HG02840 (cell line): ENCODE results near the gene SLC7A6OS.

Experiments
- ATAC-seq: cut with Tn5 transposase; IDR thresholded peaks from one replicate; pipeline ENCODE4 v1.9.1; 2021; ENCODE audit warnings: mild to moderate bottlenecking, moderate library complexity, moderate number of reproducible peaks; ENCODE audit not compliant: unreplicated experiment, low FRiP score

The SLC7A6OS gene

DNA sequence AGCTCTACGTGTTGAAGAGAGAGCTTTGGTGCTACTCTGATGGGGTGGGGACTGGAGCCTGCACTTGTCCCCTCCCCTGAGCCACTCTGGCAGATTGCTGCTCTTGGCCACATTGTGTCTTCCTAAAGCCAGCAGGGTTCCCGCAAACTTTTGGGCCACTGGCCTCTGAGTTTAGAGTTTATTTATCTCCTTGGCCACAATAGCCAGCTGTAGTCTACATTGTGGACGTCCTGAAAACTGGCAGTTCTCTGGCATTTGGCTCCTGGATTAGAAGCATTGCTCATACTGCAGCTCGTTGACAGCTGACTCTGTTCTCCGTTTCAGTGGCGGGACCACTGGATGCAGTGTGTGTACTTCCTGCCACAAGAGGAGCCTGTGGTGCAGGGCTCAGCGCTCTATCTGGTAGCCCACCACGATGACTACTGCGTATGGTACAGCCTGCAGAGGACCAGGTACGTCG lies 34.6 kb upstream of the SLC7A6OS start:
- no peak for ATAC-seq

DNA sequence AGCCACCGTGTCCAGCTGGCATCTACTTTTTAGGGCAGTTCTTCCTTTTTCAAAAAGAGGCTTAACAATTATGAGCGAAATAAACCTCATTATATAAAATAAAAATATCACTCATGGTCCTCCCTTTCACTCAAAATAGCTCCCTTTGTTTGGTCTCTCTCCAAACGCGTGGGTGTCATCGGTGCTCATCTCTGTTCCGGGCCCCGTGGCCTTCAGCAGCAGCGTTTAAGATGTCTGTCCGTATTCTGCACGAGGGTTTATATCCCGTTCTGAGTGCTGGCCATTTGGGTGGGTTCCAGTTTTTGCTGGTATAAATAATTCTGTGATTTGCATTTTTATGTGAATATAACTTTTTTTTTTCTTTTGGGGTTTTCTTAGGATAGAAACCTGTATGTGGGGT lies 33.5 kb upstream of the SLC7A6OS start:
- ATAC-seq = no peak

DNA sequence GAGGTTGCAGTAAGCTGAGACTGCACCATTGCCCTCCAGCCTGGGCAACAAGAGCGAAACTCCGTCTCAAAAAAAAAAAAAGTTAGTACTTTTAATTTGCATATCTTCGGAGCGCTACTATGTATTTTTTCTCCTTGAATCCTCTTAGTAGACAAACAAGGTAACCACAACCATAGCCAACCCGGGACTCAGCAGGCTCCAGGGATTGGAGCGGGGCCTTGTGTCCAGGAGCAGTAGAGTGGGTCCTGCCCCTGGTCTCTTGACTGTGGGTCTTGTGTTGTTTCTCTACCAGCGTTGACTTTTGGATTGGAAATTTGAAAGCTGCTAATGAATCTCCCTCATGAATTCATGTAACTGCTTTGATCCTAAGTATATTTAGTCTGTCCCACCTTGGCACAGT lies 32.4 kb upstream of the SLC7A6OS start:
- ATAC-seq = no peak

DNA sequence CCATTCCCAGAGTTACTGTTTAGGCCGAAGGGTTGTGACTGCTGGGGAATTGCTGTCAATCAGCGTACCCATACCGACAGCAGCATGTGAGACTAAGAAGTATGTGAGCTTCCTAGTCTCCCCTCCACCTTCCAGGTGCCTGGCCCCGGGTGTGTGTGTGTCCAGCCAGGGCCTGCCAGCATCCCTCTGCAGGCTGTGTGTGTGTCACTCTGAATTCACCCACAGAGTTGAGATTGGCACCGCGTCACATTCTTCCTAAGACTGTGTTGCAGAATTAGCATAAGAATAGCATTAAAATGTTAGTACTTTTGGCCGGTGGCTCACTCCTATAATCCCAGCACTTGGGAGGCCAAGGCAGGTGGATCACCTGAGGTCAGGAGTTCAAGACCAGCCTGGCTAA lies 31.9 kb upstream of the SLC7A6OS start:
- no peak for ATAC-seq

DNA sequence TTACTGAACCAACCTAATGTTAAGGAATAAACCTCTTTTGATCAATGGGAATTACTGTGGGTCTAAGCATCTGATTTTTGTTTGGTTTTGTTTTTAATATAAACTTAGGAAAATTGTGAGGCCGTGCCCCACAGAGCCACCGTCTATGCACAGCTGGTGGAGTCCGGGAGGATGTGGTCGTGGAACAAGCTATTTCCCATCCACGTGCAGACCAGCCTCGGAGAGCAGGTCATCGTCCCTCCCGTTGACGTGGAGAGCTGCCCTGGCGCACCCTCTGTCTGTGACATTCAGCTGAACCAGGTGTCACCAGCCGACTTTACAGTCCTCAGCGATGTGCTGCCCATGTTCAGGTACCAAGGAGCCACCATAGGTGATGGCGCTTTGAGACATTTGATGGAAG lies 28.5 kb upstream of the SLC7A6OS start:
- no peak for ATAC-seq

DNA sequence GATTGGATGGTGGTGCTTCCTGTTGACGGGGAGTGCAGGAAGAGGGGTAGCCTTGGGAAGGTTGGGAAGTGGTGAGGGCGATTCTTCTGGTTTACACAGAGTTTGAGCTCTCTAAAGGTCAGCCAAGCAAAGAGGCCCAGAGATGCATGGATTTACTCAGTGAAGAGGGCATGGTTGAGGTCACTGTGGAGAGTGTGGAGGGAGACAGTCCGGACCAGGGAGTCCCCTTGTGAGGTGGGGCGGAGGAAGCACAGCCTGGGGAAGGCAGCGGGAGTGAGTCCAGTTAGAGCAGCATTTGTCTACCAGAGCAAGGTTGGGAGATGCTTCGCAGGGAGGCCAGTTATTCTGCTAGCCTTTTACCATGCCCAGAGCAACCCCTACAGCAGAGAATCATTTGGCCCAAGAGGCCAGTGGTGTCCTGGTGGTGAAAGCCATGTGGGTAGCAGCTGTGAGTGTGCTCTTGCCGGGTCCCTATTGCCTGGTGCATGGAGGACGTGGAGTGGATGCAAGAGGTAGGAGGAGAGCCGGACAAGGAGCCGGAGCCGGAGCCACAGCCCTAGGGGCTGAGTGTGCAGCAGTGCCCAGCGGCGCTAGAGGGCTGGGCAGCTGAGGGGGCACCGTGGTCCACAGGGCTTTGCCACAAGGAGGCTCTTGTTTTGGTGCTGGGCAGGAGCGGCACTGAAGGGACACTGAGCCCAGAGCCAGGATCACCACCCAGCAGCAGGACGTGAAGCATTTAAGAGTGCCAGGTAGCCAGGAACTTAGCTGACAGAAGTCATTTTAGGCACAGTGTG lies 27.8 kb upstream of the SLC7A6OS start:
- ATAC-seq = no peak

DNA sequence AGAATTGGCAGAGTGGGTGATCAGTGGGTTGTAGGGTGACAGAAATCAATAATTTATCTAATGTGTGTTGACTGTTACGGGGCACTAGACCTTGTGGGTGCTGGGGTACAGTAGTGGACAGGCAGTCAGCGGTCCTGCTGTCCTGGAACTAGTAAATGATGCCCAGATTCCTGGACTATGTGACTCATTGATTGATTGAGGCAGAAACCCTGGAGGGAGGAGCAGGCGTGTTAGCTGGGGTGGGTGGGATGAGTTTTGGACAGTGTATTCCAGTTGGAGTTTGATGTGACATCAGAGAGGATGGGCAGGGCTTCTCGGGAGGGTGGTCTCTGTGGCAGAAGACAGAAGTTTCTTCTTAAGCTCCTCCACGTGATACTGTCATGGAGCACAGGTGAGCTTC lies 24.4 kb upstream of the SLC7A6OS start:
- ATAC-seq = no peak

DNA sequence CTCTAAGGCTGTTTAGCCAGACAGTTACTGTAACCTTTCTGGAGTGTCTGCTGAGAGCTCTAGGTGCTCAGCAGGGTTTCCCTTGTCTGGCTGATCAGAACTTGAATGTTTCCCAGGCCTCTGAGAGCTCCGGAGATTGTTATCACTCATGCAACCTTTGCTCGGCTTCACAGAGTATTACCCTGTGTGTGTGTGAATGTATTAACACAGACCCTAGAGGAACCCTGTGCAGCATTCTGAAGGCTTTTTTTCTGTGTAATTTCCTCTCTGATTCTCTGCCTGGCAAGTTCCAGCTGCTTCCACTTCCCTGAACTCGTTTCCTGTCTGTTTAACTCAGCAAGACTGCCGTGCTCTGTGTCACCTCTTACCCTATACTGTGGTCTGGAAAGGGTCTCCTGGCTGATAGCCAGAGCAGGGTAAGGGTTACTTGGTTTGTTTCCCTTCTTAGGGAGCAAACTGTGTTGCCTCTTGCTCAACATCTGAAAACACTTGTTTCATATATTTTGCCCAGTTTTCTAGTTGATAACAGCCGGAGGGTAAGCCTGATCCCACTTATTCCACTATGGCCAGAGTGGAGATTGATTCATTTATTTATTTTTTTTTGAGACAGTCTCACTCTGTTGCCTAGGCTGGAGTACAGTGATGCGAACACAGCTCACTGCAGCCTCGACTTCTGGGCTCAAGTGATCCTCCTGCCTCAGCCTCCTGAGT lies 21.8 kb upstream of the SLC7A6OS start:
- no peak for ATAC-seq

DNA sequence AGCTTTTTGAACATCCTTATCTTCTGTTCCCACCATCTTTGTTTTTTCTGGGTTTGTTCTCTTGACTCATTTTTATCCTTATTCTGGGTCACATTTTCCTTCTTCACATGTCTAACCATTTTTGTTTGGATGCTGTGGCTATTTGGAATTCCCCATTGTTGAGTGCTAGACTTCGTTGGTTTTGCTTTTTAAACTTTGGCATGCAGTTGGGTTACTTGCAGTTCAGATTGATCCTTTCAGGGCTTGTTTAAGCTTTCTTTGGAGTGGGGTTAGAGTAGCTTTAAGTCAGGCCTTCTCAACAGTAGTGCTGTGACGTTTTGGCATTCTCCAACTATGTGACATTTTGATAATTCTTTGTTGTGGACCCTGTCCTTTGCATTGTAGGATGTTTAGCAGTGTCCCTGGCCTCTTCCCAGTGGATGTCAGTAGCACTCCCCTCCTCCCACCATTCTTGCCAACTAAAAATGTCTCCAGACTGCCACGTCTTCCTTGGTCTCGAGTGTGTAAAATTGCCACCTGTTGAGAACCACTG lies 21.2 kb upstream of the SLC7A6OS start:
- no peak for ATAC-seq

DNA sequence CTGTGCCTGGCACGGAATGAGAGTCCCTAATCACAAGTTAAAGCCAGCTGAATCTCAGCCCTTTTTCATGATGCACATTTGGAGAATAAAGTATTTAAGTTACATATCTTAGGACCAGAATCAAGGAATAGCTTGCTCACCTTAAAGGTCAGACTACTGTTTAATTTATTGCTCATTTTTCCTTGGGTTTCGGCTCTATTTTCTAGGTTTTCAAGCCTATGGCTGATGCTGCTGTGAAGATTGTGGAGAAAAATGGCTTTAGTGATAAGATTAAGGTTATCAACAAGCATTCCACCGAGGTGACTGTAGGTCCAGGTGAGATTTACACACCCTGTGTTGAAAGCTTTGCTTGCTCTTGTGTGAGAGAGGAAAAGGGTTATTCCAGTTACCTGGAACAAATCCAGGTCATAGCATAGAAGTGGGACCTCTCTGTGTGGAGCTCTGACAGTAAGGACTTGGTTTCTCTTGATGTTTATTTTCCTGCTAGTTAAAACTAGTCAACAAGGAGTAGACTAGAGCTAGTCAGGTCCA lies 18.2 kb upstream of the SLC7A6OS start:
- ATAC-seq = no peak

DNA sequence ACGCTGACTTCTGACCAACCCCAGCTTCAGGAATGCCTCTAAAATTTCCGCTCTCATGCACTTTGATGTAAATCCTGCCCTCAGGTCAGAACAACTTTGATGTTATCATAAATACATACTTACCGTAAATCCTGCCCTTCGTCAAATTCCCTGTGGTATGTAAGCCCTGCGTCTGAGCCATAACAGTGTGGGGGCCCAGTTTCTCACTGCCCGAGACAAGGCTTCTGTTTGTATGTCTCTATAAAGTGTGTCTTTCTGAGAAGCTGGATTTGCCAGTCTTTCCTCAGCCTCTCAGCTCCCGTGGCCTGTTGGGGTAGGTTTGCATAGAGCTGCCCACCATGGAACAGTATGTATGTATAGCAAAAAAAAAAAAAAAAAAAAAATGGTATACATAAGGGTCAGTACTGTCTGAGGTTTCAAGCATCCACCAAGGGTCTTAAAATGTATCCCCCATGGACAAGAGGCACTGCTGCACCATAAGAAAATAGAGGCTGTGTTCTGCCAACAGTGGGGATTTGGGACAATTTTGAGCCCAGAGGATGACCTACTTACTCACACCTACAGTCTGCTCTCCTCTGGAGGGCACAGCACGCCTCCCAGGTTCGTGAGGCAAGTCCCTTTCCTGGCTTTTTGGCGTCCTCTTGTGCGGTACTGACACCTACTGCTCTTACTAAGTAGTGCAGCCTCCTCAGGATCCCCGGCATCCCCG lies 17.6 kb upstream of the SLC7A6OS start:
- ATAC-seq = no peak

DNA sequence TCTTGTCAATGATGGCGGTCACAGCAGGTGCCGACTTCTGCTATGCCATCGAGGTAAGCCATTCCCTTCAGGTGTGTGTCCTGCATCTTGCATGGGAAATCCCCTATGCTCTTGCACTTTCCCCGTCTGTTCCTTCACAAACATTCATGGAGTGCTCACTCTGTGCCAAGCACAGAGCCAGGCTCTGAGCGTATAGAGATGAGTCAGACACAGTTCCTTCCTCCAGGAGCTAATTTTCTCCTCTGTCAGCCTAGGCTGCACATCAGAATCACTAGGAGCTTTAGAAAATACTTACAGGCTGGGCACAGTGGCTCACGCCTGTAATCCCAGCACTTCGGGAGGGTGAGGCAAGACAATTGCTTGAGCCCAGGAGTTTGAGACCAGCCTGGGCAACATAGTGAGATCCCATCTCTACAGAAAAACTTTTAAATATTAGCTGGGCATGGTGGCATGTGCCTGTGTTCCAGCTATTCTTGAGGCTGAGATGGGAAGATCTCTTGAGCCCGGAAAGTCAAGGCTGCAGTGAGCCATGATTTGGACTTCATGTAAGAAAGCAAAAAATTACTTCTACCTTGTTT lies 14.1 kb upstream of the SLC7A6OS start:
- ATAC-seq = no peak

DNA sequence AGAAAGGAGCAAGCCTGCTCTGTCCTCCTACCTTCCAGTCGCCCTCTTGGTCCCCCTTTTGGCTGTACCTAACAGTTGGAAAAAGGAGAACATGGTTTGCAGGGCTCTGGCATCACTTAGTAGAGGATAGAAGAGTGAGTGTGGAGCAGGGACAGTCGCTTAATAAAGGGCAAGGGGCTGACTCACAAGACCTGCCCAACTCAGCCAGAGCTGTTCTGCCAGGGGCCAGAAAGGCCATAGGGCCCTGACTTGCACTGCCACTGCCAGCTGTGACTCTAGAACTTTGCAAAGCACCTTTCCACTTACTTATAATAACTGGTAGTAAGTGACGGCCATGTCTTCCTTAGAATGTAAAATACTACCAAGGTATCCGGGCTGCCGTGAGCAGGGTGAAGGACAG lies 13.6 kb upstream of the SLC7A6OS start:
- no peak for ATAC-seq

DNA sequence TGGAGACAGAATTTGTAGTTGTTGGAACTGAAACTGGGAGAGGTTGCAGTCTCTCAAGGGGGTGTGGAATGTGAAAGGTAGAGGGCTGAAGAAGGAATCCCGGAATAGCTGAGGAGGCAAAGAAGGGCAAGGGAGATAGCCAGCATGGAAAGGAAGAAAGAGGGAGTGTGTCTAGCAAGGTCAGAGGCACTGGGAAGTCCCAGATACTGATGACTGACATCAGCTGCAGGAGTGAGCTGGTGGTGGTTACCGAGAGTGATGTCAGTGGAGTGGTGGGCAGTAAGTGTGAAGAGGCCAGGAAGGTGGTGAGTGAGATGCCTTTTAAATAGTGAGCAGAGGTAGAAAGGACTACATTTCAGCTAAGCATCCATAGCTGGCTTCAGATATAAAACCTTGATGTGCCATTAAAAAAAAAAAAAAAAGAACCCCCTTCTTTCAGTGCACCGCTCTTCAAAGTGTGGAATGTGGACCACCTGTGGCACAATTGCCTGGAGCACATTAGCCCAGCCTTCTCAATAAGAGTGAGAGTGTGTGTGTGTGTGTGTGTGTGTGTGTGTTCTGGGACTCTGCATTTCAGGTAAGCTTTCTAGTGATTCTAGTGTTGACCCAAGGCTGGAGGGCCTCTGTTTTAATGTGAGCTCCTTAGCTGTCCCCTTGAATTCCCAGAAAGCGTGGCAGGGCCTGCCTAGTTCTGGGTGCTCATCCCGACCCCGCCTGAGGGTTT lies 8.6 kb upstream of the SLC7A6OS start:
- ATAC-seq = no peak

DNA sequence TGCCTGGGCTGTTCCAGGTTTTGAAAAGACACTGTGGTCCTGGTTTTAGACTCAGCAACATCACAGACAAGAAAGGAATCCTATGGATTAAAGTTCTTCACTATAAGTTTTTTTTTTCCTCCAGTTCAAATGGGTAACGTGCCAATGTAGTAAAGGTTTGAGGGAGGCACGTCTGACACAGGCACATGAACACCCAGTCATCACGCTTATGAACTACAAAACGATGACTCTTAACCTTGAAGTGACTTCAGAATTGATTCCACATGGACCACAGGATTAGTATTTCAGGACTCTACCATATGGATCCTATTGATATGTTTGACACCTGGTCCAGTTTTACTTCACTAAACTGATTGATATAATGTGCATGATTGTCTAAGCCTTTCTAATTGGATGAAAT lies 2.4 kb upstream of the SLC7A6OS start:
- no peak for ATAC-seq

DNA sequence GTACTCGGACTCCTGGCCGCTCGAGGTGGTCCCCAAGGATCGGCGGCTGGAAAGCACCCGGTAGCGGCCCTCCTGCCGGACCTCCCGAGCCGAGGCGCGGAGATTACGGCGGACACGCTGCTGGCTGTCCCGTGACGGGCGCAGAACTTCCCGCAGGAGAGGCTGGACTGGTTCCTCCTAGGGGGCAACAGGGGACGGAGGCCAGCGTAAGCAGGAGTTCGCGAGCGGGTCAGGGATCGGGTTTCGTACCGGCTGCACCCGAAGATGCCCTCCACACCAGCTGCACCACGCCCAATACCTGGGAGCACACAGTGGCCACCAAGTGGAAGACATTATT lies 341 bp downstream of the SLC7A6OS start:
- ATAC-seq = no peak

DNA sequence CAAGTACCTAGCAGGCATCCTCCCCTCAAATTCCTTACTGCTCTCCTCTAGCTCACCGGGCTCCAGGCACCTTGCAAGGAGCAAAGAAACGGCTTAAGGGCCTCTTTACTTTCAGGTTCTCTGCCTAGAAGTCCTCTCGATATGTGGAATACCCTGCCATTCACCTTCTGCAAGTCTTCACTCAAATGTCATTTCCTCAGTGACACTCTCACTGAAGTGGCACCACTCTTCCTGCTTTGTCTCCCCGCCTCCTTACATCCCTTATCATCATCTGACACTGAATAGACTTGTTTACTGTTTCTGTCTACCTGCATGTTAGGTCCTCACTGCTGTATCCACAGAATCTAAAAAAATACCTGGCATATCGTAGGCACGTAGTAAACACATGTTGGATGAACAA lies 947 bp downstream of the SLC7A6OS start:
- no peak for ATAC-seq

DNA sequence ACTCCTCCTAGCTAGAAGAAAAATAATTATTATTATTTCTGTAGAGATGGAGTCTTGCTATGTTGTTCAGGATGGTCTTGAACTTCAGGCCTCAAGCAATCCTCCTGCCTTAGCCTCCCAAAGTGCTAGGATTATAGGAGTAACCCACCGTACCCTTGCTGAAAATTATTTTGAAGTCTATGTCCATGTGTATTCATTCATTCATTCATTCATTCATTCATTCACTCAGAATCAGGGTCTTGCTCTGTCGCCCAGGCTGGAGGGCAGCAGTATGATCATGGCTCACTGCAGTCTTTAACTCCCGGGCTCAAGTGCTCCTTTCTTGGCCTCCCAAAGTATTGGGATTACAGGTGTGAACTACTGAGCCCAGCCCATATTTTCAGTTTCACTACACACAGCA lies 4.1 kb downstream of the SLC7A6OS start:
- no peak for ATAC-seq

DNA sequence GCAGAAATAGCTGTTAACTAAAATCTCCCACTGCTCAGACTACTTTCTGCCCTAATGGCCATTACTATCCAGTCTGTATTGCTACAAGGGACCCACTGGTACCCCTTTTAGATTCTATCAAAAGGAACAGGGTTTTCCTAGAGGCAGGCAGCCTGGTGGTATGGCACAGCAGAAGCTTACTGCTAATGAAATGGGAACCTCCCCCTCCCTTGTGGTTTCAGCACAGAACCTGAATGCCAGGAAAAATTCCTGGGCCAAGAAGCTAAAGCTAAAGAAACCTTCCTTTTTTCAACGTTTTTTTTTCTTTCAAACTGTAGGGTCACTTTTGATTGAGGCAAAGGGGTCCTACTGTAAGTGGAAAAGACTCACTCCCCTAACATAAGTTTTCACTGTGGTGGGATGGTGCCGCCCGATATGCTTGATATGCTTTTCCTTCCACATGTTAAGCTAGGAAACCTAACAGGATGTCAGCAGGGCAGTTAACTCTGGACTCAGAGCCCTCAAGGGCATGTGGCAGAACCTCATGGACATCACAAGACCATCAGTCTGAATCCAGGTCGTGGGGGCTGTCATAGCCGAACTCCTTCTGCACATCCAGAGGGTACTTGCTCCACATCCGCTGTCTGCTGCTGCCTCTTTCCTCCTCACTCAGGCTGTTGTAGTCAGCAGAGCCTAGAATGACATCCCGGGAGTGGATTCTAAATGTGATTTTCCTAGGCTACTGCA lies 9.8 kb downstream of the SLC7A6OS start:
- no peak for ATAC-seq
